GM19240 (cell line): ENCODE data around the gene C1QTNF12.

ENCODE experiments used
- DNase-seq: peaks from one replicate; pipeline ENCODE4 v3.0.0; 2011; ENCODE audit warnings: low spot score; ENCODE audit not compliant: insufficient read length

C1QTNF12 gene

DNA sequence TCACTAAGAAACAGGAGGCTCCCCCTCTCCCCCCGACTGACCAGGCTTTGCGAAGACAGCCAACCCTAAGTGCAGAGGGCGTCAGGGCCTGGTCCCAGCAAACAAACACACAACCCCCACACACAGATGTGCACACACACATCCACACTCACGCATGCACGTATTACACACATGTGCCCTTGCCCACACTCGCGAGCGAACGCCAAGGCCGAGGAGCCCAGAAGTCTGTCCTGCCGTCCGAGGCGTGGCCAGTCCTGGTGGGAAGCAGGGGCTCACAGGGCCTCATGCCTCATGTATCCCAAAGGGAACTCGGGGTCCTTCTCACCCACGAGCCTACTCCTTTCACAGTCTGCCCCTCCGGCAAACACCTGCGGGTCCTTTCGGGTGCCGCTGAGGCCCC lies 16.8 kb downstream of the C1QTNF12 start:
- no peak for DNase-seq

- no peak for DNase-seq
Measured at GRCh38 chr1:1228596-1229321, 17.8 kb downstream of the C1QTNF12 start.

- DNase-seq, result no peak
Measured at GRCh38 chr1:1228187-1228586, 18.3 kb downstream of the C1QTNF12 start.

GRCh38 chr1:1227386-1227785 lies 19.1 kb downstream of the C1QTNF12 start:
- DNase-seq, result no peak

DNA sequence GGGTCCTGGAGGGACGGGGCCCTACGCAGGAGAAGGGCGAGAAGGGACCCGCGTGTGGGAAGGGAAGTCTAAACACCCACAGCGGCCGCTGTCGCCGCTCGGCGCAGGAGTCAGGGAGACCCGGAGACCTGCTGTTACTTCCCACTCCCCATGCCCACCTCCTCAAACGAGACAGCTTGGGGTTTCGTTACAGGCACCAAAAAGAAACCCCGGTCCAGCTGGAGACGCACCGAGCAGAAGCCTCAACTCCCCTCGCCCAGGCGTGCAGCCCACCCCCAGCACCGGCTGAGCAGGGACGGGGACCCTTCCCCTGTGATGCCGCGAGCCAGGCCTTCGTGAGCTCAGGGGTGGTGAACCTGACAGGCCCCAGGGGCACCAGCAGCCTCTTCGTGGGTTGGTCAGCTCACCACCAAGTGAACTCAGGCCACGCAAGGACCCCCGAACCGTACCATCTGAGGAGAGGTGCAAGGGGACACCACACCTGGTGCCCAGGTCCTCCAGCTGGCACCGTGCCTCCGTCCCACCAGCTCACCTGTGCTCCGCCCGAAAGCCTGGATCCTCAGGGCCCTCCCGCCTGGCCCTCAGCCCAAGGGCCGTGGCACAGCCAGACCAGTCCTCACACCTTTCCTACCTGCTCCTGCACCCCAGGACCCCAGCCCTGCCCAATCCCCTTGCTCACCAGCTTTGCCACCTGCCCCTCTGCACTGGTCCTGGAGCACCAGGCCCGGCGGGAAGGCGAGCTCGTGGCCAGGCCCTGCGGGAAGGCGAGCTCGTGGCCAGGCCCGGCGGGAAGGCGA lies 19.8 kb downstream of the C1QTNF12 start:
- DNase-seq, result no peak

DNA sequence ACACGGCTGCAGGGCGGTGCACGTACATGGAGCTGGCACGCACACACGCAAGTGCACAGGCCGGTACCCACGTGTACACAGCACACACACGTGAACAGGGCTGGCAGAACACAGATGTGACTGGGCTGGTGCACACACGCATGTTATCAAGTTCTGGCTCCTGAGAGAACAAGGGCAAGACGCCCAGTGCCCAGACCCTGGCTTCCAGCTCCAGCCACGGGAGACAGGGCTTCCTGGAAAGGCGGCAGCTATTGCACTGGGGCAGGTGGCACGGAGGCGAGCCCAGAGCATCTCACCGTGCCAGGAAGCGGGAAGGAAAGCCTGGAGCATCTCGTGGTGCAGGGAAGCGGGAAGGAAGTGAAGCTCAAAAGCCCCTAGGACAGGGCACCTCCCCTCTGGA lies 20.6 kb downstream of the C1QTNF12 start:
- no peak for DNase-seq

- no peak for DNase-seq
Measured at GRCh38 chr1:1225238-1225845, 21.2 kb downstream of the C1QTNF12 start.

GRCh38 chr1:1223891-1224290 lies 22.6 kb downstream of the C1QTNF12 start:
- DNase-seq, result no peak

DNA sequence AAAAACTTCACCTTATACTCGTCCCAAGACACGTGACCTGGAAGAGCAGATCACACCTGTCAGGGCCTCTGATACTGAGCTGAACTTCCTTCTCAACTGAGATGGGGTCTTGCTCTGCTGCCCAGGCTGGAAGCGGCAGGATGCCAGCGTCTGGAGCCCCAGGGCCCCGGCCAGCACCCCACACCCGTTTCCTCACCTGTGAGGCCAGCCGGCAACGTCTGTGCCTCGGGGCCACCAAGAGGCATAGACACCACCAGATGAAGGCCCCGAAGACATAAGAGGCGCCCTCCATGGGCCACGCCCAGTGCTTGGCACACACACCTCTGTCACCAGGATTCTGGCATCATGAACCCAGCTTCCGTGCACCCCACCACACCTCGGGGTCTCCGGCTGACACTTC lies 23.2 kb downstream of the C1QTNF12 start:
- DNase-seq, result no peak

DNA sequence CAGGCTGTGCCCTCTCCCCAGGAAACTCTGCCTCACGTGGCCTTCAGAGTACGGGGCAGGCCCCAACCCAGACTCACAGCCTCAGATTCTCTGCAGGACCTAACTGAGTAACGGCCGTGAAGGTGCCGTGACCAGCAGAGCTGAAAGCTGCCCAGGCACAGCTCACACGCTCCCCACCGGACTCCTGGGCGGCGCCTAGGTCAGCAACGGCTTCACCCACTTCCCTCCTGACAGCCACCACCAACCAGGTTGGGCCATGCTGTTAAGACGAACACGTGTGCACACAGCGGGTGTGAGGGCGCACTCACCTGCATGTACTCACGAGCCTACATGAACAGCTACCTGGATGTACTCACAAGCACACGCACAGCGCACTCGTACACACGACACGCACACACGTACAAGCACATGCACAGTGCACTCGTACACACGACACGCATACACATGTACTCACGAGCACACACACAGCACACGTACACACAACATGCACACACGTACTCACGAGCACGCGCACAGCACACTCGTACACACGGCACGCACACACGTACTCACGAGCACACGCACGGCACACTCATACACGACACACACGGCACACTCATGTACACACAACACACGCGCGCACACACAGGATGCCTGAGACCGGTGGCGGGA lies 23.8 kb downstream of the C1QTNF12 start:
- DNase-seq, result no peak

DNA sequence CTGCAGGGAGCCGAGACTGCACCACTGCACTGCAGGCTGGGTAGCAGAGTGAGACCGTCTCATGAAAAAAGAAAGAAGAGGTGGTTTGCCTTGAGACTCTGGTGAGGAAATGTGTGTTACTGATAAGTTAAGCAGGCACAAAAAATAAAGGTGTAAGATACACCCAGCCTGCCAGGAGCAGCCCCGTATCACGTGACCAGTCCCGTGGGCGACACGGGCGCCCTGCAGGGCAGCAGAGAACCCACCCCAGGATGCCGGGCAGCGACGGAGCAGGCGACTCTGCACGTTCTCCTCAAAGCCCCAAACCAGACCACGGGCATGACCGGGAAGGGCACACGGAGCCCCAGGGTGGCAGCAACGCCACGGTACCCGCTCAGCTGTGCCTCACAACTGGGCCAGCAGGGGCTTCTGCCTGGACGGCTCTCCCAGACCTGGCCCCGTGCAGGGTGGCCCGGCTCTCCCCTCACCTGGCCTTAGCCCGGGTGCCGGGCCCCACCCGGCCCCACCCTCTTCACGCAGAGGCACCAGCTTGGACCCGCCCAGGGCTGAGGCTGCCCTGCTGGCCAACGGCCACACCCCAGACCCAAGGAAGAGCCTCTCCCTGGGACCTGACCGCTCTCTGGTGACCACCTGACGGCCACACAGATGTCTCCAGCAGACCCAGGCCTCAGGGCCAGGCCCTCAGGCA lies 24.5 kb downstream of the C1QTNF12 start:
- no peak for DNase-seq

DNA sequence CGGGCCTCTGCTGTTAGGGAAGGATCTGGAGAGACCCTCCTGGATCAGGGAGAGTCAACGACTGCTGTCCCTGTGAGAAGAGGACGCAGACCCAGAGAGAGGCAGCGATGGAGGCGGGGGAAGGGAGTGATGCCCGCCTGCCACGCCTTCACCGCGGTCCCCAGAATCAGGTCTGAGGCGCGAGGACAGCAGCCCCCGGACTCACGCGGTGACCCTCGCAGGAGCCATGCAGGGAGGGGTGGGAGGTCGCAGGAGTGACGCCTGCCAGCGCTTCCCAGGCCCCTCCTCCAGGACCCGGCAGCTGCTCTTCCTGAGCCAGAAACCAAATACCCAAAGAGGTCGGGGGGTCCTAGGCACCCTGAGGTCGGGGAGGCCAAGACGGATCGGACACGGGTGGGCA lies 26.3 kb downstream of the C1QTNF12 start:
- DNase-seq, result no peak

DNA sequence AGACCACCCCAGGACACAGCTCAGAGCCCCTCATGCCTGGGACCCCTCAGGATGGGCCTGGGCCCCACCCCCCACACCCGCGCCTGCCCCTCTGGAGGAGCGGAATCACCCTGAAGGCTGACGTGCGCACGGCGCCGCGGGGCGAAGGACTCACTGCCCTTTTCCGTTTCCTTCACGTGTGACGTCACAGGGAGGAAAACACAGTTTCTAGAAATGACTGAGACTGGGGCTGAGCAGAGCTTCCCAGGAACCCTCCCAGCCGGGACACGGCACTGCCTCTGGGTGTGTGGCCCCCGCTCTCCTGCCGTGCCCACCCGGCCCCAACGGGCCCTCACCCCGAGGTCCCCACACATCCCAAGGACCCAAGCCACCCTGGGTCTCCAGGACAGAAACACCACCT lies 27.2 kb downstream of the C1QTNF12 start:
- no peak for DNase-seq

DNA sequence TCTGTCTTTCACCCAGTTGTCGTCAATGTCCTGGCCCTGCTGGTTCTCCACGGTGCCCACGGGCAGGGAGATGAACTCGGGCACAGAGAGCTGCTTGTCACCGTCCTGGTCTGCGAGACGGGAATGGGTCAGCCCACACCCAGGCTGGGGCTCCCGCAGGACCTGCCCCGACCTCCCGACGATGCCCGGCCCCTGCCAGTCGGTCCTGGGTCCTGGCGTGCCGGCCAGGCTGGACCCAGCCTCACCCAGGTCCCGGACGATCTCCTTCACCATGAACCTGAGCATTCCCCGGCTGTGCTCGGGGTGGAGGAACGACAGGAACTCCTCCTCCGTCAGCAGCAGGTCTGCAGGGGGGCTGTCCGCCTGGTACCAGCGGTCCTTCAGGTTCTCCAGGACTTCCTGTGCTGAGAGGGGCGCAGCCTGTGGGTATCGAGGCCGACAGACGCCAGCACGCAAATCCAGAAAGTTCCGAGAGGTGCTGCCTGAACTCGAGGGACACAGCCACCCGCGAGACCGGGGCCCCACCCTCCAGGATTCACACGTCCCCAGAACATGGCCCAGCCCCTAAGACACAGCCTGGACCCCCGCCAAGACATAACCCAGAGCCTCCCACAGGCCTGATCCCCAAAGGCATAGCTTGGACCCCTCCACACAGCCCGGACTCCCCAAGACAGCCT lies 27.9 kb downstream of the C1QTNF12 start:
- no peak for DNase-seq

GRCh38 chr1:1217621-1218523 lies 28.6 kb downstream of the C1QTNF12 start:
- DNase-seq, result no peak

DNA sequence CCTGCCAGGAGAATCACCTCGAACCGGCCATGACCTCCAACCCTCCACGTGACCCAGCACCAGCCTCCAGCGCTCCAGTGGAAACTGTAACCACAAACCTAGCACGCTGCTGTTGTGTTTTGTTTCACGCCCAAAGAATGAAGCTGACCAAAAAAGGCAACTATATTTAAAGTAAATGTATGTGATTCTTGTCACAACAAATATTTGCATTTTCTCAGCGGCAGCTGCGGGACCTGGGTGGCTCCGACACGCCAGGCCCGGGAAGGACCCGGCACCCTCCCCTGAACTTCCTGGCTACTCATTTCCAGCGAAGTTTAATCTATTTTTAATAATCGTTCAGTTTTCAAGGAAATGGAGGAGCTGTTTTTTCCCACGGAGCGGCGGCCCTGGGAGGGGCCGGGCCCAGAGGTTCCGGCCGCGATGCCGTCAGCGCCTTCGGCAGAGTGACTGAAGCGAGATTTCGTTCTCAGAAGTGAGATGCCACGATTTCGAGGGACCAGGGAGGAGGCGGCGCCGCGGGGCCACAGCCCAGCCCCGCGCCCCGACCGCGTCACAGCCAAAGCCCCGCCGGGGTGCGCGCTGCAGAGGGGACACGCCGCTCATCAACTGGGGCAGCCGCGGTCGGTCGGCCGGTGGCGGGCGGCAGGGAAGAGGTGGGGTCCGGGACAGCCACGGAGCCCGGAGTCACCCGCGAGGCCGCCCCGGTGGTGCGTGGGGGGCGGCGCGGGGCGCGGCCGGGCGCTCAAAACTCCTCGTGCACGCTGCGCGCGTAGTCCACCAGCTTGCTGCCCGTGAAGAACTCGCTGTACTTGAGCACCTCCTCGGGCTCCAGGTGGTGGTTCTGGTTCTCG lies 29.5 kb downstream of the C1QTNF12 start:
- no peak for DNase-seq

GRCh38 chr1:1215881-1216605 lies 30.5 kb downstream of the C1QTNF12 start:
- DNase-seq, result no peak

- no peak for DNase-seq
Measured at GRCh38 chr1:1215080-1215676, 31.3 kb downstream of the C1QTNF12 start.
